Stimulated activated CD4-positive, alpha-beta T cell treated with anti-CD3 and anti-CD28 coated beads, Interleukin-12 subunit alpha, Interleukin-12 subunit beta, amount 100 ng/mL, for 48 hours (primary cell): ENCODE measurements around the gene ANXA2.

ENCODE experiments used
- DNase-seq, 3 donors: peaks; one replicate each; pipeline ENCODE4 v3.0.0-alpha.2; 2020; ENCODE audit warnings: low read depth in 2 of 3, low spot score in 1 of 3

The ANXA2 gene

GRCh38 chr15:60389261-60390077 lies 8.3 kb downstream of the ANXA2 start:
- peak in 2 of 3 donors; percentile 14 to 33 for DNase-seq

GRCh38 chr15:60387321-60387720 lies 10.5 kb downstream of the ANXA2 start:
- no peak for DNase-seq

GRCh38 chr15:60386615-60387014 lies 11.2 kb downstream of the ANXA2 start:
- DNase-seq, result no peak

DNA sequence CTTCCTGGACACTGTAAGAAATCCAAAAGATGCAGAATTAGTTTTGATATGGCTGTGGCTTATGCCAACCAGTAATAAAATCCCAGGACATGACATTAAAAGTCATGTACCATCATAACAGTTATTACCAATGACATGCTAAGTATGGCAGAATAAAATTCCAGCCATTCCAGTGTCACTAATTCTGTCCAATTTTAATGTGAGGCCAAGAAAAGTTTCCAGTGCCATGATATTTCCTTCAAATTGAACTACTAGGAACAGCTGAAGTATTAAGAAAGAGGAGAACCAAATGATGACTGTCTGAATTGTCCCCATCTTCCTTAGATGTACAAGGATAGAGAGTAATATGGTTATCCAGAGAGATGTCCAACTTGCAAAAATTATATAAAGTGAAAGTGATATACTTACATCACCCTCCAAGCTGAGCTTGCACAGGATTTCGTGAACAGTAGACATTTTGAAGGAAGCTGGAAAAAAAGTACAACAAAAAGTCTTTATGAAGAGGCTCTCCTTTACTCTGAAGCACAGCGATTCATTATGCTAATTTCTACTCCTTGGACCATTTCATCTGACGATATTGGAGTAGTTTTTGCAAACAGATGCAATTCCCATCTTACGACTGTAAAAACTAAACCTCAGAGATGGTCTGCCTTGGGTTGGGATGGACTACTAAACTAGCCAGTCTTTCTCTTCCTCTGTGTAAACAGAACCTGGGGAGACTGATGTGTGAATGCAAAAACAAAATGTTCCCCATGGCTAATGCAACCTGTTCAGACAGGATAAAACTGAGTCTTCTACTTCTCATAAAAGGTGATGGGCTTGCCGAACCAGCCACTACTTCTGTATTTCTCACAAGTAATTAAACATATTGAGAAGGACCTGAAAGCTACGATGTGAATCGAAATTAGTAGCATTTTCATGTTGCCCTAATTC lies 11.9 kb downstream of the ANXA2 start:
- no peak for DNase-seq

- no peak for DNase-seq
These were observed 13.2 kb downstream of the ANXA2 start for GRCh38 chr15:60384526-60385126.

DNA sequence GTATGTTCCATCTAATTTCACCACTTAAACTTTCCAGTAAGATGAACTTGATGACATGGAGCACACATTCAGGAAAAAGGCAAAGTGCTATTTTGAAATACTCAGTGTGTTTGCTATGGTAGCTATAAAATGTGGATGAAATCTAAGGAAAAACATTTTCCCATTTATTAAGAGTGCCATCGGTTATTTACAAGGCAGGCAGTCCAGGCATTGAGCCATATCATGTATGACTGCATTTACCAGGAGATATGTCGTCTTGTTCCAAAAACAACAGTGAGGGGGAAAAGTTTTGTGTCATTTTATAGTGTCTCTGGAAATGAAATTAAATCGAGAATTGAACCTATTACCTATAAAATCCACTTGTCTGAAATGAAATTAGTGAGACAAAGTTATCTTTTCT lies 13.7 kb downstream of the ANXA2 start:
- no peak for DNase-seq

GRCh38 chr15:60382773-60383674 lies 14.8 kb downstream of the ANXA2 start:
- DNase-seq, result no peak

DNA sequence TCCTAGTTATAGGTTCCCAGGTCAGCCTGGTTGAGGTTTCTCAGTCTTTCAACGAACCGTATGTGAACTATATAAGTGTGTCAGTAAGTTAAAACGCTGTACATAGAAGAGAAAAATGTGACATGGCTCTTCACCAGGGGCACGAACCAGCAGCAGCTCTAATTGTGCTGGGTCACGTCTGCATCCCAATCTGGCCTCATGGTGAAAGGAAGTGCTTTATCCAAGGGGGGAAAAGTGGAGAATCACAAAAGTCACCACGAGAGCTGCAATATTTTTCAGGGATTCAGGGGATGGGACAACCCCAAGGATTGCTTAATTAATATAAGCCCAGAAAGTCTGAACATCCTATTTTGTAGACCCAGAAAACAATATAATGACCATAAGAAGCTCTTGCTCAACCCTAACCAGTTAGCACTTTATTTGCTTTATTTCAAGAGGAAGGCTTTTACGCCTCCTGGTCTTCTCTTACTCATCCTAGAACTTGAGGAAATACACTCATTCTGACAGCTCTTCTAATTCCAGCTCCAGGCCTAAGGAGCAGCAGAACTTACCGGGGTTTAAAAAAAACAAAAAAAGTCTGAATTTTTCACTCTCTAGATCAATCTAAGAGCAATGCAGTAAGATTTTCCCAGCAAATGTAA lies 16.5 kb downstream of the ANXA2 start:
- DNase-seq, result no peak

GRCh38 chr15:60379525-60380274 lies 18.1 kb downstream of the ANXA2 start:
- DNase-seq, result no peak

GRCh38 chr15:60379185-60379524 lies 18.6 kb downstream of the ANXA2 start:
- no peak for DNase-seq

DNA sequence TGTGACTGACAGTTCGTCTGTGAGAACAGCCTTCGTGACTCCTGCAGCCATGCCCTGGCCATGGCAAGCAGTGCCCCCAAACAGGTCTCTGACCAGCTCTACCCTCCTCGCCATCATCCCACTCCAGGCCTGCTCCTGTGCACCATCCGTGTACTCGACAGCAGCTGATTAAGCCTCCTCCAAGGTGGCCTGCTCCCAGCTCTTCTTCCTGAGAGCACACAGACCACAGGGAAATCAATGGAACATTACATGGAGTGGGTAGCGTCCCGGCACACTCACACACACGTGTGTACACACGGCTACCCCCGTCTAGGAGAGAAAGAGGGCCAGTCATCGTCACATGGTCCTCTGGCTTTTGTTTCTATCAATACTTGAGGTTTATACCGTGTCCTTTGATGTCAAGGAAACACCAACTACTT lies 21.1 kb downstream of the ANXA2 start:
- DNase-seq, result no peak

DNA sequence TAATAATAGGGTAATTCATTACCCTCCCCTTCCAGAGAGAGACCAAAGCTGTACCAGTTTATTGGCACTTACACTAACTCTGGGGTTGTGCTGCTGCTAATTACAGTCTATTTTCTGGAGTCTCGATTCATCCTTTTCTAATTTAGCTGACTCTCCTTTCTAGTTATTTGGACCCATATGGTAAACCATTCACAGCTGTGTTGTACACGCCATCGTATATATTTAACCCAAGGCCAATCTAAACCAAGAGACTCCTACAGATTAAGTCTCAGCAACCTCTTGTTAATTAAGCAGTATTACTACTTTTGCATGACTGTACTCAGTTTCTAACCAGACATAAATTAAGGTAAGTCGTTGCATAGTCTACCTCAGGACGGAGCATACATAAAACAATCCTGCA lies 22.5 kb downstream of the ANXA2 start:
- DNase-seq, result no peak

DNA sequence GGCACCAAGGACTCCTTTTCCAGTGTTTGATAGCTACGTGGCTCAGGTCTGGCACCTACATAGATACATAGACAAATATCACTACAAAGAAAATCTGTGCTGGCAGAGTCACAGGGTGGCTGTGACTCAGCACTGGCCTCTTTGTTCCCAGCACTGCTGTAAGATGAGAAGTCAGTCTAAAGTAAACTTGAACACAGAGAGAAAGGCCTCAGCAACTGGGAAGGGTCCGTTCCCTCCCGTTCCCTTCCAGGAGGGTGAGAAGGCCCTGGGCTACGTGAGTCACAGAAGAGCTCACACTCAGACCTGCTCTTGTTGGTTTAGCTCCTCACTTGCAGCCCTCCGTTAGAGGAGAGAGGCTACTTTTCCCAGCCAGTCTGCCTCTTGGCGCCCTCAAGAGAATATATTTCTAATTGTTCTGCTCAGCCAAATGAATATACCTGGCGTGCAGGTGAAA lies 23.1 kb downstream of the ANXA2 start:
- no peak for DNase-seq

DNA sequence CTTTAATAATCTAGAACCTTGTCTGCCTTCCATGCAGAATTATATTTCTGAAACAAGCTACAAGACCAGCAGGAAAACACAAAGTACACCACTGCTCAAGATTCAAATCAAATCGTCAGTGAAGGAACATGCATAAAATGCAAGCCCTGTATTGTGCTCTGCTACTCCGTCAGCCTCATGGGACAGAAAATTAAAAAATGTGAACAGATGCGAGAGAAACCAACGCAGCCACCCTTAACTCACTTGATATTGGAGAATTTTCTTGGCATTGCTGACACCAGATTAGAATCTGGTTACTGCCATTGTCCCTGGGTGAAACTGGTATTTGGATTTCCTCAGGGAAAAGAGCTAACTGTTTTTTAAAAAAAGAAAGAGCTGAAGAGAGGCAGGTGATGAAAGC lies 23.6 kb downstream of the ANXA2 start:
- no peak for DNase-seq

DNA sequence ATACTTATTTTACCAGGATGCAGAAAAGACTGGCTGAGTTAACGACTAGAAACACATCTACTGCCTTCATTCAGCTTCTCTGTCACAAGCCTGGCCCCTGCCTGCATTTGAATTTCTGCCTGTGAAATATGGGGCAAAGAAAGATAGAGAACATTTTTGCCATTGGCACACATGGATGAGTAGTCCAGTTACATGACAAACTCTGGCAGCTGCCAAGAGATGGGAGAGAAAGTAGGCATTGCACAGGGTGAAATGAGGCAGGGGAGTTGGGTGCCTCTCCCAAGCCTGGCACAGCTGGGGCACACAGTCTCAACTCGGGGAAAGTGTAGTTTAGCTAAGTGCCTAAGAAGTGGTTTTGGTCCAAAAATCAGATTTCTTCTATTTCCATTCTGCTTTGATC lies 24.0 kb downstream of the ANXA2 start:
- DNase-seq, result no peak

DNA sequence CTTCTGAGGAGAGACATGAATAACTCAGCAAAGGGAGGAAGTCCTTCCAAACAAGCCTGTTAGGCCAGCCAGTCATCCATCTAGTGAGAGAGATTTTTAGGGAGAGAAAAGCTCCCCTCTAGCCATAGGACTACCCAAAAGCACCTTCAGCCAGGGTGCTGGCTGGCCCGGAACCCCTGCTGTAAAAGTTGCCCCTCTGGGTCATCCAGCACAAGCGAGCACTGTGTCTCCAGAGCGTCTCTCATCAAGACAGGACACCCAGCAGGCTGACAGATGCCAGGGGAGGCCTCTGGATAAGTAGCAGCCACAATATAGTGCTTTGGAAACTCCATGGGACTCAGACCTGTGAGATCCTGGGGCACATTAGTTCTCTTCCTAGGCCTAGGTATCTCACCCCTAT lies 24.5 kb downstream of the ANXA2 start:
- no peak for DNase-seq

GRCh38 chr15:60372756-60373155 lies 25.0 kb downstream of the ANXA2 start:
- no peak for DNase-seq

GRCh38 chr15:60372227-60372626 lies 25.6 kb downstream of the ANXA2 start:
- no peak for DNase-seq

- DNase-seq, result no peak
These were observed 26.4 kb downstream of the ANXA2 start for GRCh38 chr15:60371175-60372051.
